Caco-2 (cell line): ENCODE data around the gene GMIP. TPM values are rescaled to one million over a fixed set of nuclear protein-coding genes. Genes with fewer than 3 reads are reported as not detected.

ENCODE experiments used
- BruUV-seq: library from RNA; stranded (reverse); fragments of 400-500 nt; replicated peaks from 2 replicates; lab custom pipeline; 2021; lab: Mats Ljungman, UMichigan
- CTCF ChIA-PET: fragments of 300-600 bp; sonication (Branson Sonifier 250); formaldehyde crosslinking; loops from one replicate; lab custom pipeline; 2022; ENCODE audit warnings: antibody characterized with exemption; lab: Charles Lee
- POLR2A ChIA-PET: fragments of 300-600 bp; sonication (Branson Sonifier 250); formaldehyde crosslinking; loops from one replicate; lab custom pipeline; 2022; ENCODE audit warnings: antibody characterized with exemption; lab: Charles Lee
- DNase-seq, 2 experiments: peaks; one replicate each; pipeline versions ENCODE4 v3.0.0 to v3.0.0-alpha.2; 2020 to 2022
- H3K27me3 ChIP-seq: replicated peaks from 2 replicates; pipeline ENCODE4 v1.6.0; 2011; ENCODE audit warnings: low read length; ENCODE audit not compliant: control insufficient read depth, insufficient read depth
- H3K36me3 ChIP-seq: 2 replicates; pipeline ENCODE4 v1.5.1; 2011; ENCODE audit warnings: low read length; ENCODE audit not compliant: control insufficient read depth, insufficient read depth
- H3K4me1 ChIP-seq: fragments of 250-450 bp; sonication (Bioruptor Pico); 2 replicates; pipeline ENCODE4 v1.5.1; 2020; ENCODE audit warnings: mild to moderate bottlenecking
- H3K4me3 ChIP-seq: 2 replicates; pipeline ENCODE4 v1.5.1; 2011; ENCODE audit warnings: low read depth, mild to moderate bottlenecking, control low read depth, low read length
- H3K9me3 ChIP-seq: fragments of 250-450 bp; sonication (Bioruptor Pico); 2 replicates; pipeline ENCODE4 v1.5.1; 2020; ENCODE audit warnings: mild to moderate bottlenecking, moderate library complexity
- H3K27ac Mint-ChIP-seq: one replicate; pipeline ENCODE4 v1.8.0; 2022; ENCODE audit warnings: mixed read lengths; ENCODE audit not compliant: unreplicated experiment
- H3K27me3 Mint-ChIP-seq: one replicate; pipeline ENCODE4 v1.8.0; 2022; ENCODE audit warnings: mixed read lengths; ENCODE audit not compliant: insufficient read depth, unreplicated experiment
- H3K36me3 Mint-ChIP-seq: one replicate; pipeline ENCODE4 v1.8.0; 2022; ENCODE audit warnings: mild to moderate bottlenecking, mixed read lengths; ENCODE audit not compliant: insufficient read depth, unreplicated experiment
- H3K4me1 Mint-ChIP-seq: one replicate; pipeline ENCODE4 v1.8.0; 2022; ENCODE audit warnings: low read depth, mixed read lengths; ENCODE audit not compliant: unreplicated experiment
- H3K4me3 Mint-ChIP-seq: one replicate; pipeline ENCODE4 v1.8.0; 2022; ENCODE audit warnings: mild to moderate bottlenecking, moderate library complexity, mixed read lengths; ENCODE audit not compliant: unreplicated experiment
- H3K9me3 Mint-ChIP-seq: one replicate; pipeline ENCODE4 v1.8.0; 2022; ENCODE audit warnings: mixed read lengths; ENCODE audit not compliant: unreplicated experiment
- intact Hi-C: fragments of 100-400 bp; cut with micrococcal nuclease; formaldehyde crosslinking; loops from one replicate; pipeline ENCODE4 v1.10.0; 2022; ENCODE audit not compliant: unreplicated experiment
- total RNA-seq: library from RNA; stranded (reverse); gene quantifications from 2 replicates; pipeline ENCODE4 v1.2.3, GENCODE V29; 2022
- TF ChIP-seq, protein P1 (sequence below), 2 experiments: fragments of 200-600 bp in 1 of 2; IDR thresholded peaks; 1 replicate in 1 of 2; 2 replicates in 1 of 2; pipeline versions ENCODE4 v1.5.1 to v1.8.0; 2011 to 2022; ENCODE audit warnings: antibody characterized with exemption in 1 of 2, control low read depth in 1 of 2, inconsistent platforms in 1 of 2, low read depth in 1 of 2, low read length in 1 of 2, mild to moderate bottlenecking in 1 of 2, moderate library complexity in 1 of 2; ENCODE audit not compliant: insufficient read depth in 1 of 2, severe bottlenecking in 1 of 2, unreplicated experiment in 1 of 2

Gene GMIP
- total RNA-seq, 1 experiment from 2014 or later, result 8.6 TPM

DNA sequence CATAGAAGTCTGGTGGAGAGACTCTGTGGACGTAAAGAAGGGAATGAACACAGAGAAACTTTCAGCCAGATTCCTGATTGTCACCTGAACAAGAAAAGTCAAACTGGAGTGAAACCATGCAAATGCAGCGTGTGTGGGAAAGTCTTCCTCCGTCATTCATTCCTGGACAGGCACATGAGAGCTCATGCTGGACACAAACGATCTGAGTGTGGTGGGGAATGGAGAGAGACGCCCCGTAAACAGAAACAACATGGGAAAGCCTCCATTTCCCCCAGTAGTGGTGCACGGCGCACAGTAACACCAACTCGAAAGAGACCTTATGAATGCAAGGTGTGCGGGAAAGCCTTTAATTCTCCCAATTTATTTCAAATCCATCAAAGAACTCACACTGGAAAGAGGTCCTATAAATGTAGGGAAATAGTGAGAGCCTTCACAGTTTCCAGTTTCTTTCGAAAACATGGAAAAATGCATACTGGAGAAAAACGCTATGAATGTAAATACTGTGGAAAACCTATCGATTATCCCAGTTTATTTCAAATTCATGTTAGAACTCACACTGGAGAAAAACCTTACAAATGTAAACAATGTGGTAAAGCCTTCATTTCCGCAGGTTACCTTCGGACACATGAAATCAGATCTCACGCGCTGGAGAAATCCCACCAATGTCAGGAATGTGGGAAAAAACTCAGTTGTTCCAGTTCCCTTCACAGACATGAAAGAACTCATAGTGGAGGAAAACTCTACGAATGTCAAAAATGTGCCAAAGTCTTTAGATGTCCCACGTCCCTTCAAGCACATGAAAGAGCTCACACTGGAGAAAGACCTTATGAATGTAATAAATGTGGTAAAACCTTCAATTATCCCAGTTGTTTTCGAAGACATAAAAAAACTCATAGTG, 36.0 kb upstream of the GMIP start:
- ChIA-PET CTCF (no interaction called here), POLR2A (no interaction called here)
- no peak overlapping the region for H3K4me3 Mint-ChIP-seq
- H3K9me3 Mint-ChIP-seq, result peaks cover 14% of the 10 kb centered on the region
- BruUV-seq, result TSS peak; percentile 13
- no peaks in the 10 kb centered on the region for H3K4me1 Mint-ChIP-seq
- no peak for DNase-seq
- no peaks in the 10 kb centered on the region for H3K27me3 Mint-ChIP-seq
- TF ChIP-seq, protein P1, sequence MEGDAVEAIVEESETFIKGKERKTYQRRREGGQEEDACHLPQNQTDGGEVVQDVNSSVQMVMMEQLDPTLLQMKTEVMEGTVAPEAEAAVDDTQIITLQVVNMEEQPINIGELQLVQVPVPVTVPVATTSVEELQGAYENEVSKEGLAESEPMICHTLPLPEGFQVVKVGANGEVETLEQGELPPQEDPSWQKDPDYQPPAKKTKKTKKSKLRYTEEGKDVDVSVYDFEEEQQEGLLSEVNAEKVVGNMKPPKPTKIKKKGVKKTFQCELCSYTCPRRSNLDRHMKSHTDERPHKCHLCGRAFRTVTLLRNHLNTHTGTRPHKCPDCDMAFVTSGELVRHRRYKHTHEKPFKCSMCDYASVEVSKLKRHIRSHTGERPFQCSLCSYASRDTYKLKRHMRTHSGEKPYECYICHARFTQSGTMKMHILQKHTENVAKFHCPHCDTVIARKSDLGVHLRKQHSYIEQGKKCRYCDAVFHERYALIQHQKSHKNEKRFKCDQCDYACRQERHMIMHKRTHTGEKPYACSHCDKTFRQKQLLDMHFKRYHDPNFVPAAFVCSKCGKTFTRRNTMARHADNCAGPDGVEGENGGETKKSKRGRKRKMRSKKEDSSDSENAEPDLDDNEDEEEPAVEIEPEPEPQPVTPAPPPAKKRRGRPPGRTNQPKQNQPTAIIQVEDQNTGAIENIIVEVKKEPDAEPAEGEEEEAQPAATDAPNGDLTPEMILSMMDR (IDR thresholded peaks at IDR 0.05; ENCODE audit: insufficient read depth in 1 of 2, low read depth in 1 of 2, low read length in 1 of 2, severe bottlenecking in 1 of 2, unreplicated experiment in 1 of 2), result no peak
- H3K9me3 ChIP-seq, result peaks cover 37% of the 10 kb centered on the region; the same call in 1 of the 2 replicates
- H3K4me3 ChIP-seq, result no peak overlapping the region
- peaks cover 62% of the 10 kb centered on the region for H3K36me3 Mint-ChIP-seq
- H3K27ac Mint-ChIP-seq, result no peak overlapping the region
- no peaks in the 10 kb centered on the region for H3K27me3 ChIP-seq
- peaks cover 2% of the 10 kb centered on the region; the same call in 1 of the 2 replicates for H3K36me3 ChIP-seq
- intact Hi-C loops, result no loop called here
- H3K4me1 ChIP-seq, result no peaks in the 10 kb centered on the region

- DNase-seq, result no peak
- Histone ChIP-seq H3K36me3 (peaks cover 2% of the 10 kb centered on the region; the same call in 1 of the 2 replicates), H3K27me3 (no peaks in the 10 kb centered on the region), H3K9me3 (peaks cover 33% of the 10 kb centered on the region; the same call in 1 of the 2 replicates), H3K4me1 (no peaks in the 10 kb centered on the region), H3K4me3 (no peak overlapping the region)
- Mint-ChIP-seq H3K4me3 (no peak overlapping the region), H3K9me3 (peaks cover 11% of the 10 kb centered on the region), H3K27me3 (no peaks in the 10 kb centered on the region), H3K36me3 (peaks cover 81% of the 10 kb centered on the region), H3K4me1 (no peaks in the 10 kb centered on the region), H3K27ac (no peak overlapping the region)
- CTCF ChIA-PET, result no interaction called here
- TF ChIP-seq, protein P1 (IDR thresholded peaks at IDR 0.05; ENCODE audit: insufficient read depth in 1 of 2, low read depth in 1 of 2, low read length in 1 of 2, severe bottlenecking in 1 of 2, unreplicated experiment in 1 of 2), result no peak
- BruUV-seq, result no TSS peak
- intact Hi-C loops, result no loop called here
- POLR2A ChIA-PET, result no interaction called here
Measured at GRCh38 chr19:19677579-19677978, 34.1 kb upstream of the GMIP start.

DNA sequence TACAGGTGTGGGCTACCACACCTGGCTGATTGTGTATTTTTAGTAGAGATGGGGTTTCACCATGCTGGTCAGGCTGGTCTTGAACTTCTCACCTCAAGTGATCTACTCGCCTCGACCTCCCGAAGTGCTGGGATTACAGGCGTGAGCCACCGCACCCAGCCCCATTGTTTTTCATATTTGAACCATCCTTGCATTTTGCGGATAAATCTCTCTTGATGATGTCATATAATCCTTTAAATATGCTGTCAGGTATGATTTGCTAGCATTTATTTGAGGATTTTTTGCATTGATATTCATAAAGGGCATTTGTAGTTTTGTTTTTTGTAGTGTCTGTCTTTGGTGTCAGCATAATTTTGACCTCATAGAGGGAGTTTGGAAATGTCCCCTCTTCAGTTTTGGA, 30.9 kb upstream of the GMIP start:
- Mint-ChIP-seq H3K27ac (no peak overlapping the region), H3K9me3 (peaks cover 11% of the 10 kb centered on the region), H3K36me3 (peaks cover 71% of the 10 kb centered on the region), H3K27me3 (no peaks in the 10 kb centered on the region), H3K4me3 (no peak overlapping the region), H3K4me1 (no peaks in the 10 kb centered on the region)
- H3K36me3 ChIP-seq, result peaks cover 2% of the 10 kb centered on the region
- intact Hi-C loops, result no loop called here
- ChIA-PET POLR2A (no interaction called here), CTCF (no interaction called here)
- peaks cover 19% of the 10 kb centered on the region; the same call in 1 of the 2 replicates for H3K9me3 ChIP-seq
- peaks cover 9% of the 10 kb centered on the region; the same call in 1 of the 2 replicates for H3K4me1 ChIP-seq
- BruUV-seq, result no TSS peak
- H3K4me3 ChIP-seq, result no peak overlapping the region
- DNase-seq, result no peak
- TF ChIP-seq, protein P1 (IDR thresholded peaks at IDR 0.05; ENCODE audit: insufficient read depth in 1 of 2, low read depth in 1 of 2, low read length in 1 of 2, severe bottlenecking in 1 of 2, unreplicated experiment in 1 of 2), result no peak
- no peaks in the 10 kb centered on the region for H3K27me3 ChIP-seq
